CD4-positive, alpha-beta T cell (primary cell): ENCODE data around the gene RET. TPM values are rescaled to one million over a fixed set of nuclear protein-coding genes. Genes with fewer than 3 reads are reported as not detected.

Source experiments
- ATAC-seq: fragments of 200-7000 bp; cut with Tn5 transposase; one replicate; pipeline ENCODE4 v1.10.0; 2022; ENCODE audit warnings: mild to moderate bottlenecking; ENCODE audit not compliant: poor library complexity
- CTCF ChIA-PET: fragments of 350-600 bp; sonication (Branson Sonifier 250); formaldehyde crosslinking; loops from one replicate; lab custom pipeline; 2021; ENCODE audit warnings: antibody characterized with exemption, inconsistent platforms; lab: Charles Lee
- POLR2A ChIA-PET: fragments of 350-600 bp; sonication (Branson Sonifier 250); formaldehyde crosslinking; loops from one replicate; lab custom pipeline; 2021; ENCODE audit warnings: antibody characterized with exemption, inconsistent platforms; lab: Charles Lee
- DNase-seq, 14 experiments: peaks; one replicate each; pipeline ENCODE4 v3.0.0-alpha.2; 2013 to 2020; ENCODE audit warnings: mixed read lengths in 2 of 14
- H3K27ac ChIP-seq, 2 donors: one replicate each; pipeline versions ENCODE4 v1.5.1 to v1.7.0; 2013; ENCODE audit warnings: low read length in 2 of 2, low read depth in 1 of 2, mild to moderate bottlenecking in 1 of 2
- H3K27me3 ChIP-seq, 2 experiments: 1 replicate in 1 of 2; 2 replicates in 1 of 2; pipeline versions ENCODE4 v1.6.1 to v1.7.0; 2013; ENCODE audit warnings: low read length in 2 of 2, control low read depth in 1 of 2, mild to moderate bottlenecking in 1 of 2, moderate library complexity in 1 of 2; ENCODE audit not compliant: insufficient read depth in 2 of 2, control insufficient read depth in 1 of 2
- H3K36me3 ChIP-seq: one replicate; pipeline ENCODE4 v1.6.1; 2013; ENCODE audit warnings: low read length, control low read depth; ENCODE audit not compliant: insufficient read depth
- H3K4me1 ChIP-seq: one replicate; pipeline ENCODE4 v1.6.1; 2013; ENCODE audit warnings: low read length, control low read depth; ENCODE audit not compliant: insufficient read depth
- H3K4me3 ChIP-seq: one replicate; pipeline ENCODE4 v1.5.1; 2013; ENCODE audit warnings: mild to moderate bottlenecking, low read length, moderate library complexity
- H3K9me3 ChIP-seq, 2 experiments: 1 replicate in 1 of 2; 2 replicates in 1 of 2; pipeline versions ENCODE4 v1.6.1 to v1.7.0; 2013; ENCODE audit warnings: low read length in 2 of 2, mild to moderate bottlenecking in 2 of 2, control low read depth in 1 of 2, moderate library complexity in 1 of 2; ENCODE audit not compliant: control insufficient read depth in 1 of 2, insufficient read depth in 1 of 2
- H3K27ac Mint-ChIP-seq: one replicate; pipeline ENCODE4 v1.8.0; 2020; ENCODE audit warnings: mixed read lengths
- H3K27me3 Mint-ChIP-seq: one replicate; pipeline ENCODE4 v1.8.0; 2021; ENCODE audit warnings: mixed read lengths
- H3K36me3 Mint-ChIP-seq: one replicate; pipeline ENCODE4 v1.8.0; 2021; ENCODE audit warnings: low read depth, mixed read lengths
- H3K4me1 Mint-ChIP-seq: one replicate; pipeline ENCODE4 v1.8.0; 2021; ENCODE audit warnings: low read depth, mixed read lengths
- H3K4me3 Mint-ChIP-seq: one replicate; pipeline ENCODE4 v1.8.0; 2020; ENCODE audit warnings: mild to moderate bottlenecking, mixed read lengths
- H3K9me3 Mint-ChIP-seq: one replicate; pipeline ENCODE4 v1.8.0; 2020; ENCODE audit warnings: mixed read lengths
- CTCF ChIP-seq: fragments of 200-600 bp; IDR thresholded peaks from one replicate; pipeline ENCODE4 v1.8.0; 2022; ENCODE audit warnings: antibody characterized with exemption, mild to moderate bottlenecking
- intact Hi-C, 2 experiments: fragments of 100-400 bp; cut with DNase I in 1 of 2; cut with micrococcal nuclease in 1 of 2; formaldehyde crosslinking; loops; one replicate each; pipeline versions ENCODE4 v1.15.1 to v1.9.0; 2023 to 2025; cut with DNase I, micrococcal nuclease
- total RNA-seq, 174 experiments: library from RNA in 2 of 174; stranded (reverse) in 2 of 174; gene quantifications; one replicate each; pipeline ENCODE4 v1.2.3 and lab custom pipeline; 2021 to 2026

The RET gene
- total RNA-seq, 2 experiments from 2014 or later = not detected

- ATAC-seq = no peak
- ChIA-PET POLR2A (no interaction called here), CTCF (no interaction called here)
- DNase-seq = no peak
- intact Hi-C loops = no loop called here
- no peaks in the 10 kb centered on the region for H3K27me3 ChIP-seq
- H3K36me3 ChIP-seq = no peaks in the 10 kb centered on the region
- no peak for TF ChIP-seq CTCF
- H3K9me3 ChIP-seq = peaks cover 13 to 23% of the 10 kb centered on the region in 2 experiments
- Mint-ChIP-seq H3K36me3 (peaks cover 4% of the 10 kb centered on the region), H3K9me3 (peaks cover 6% of the 10 kb centered on the region), H3K27ac (no peak overlapping the region), H3K27me3 (peaks cover 5% of the 10 kb centered on the region), H3K4me3 (no peak overlapping the region), H3K4me1 (no peaks in the 10 kb centered on the region)
- H3K4me3 ChIP-seq = no peak overlapping the region
- no peak overlapping the region for H3K27ac ChIP-seq
- H3K4me1 ChIP-seq = no peaks in the 10 kb centered on the region
Measured at GRCh38 chr10:43029043-43029442, 47.8 kb upstream of the RET start.

GRCh38 chr10:43032613-43033012, 44.3 kb upstream of the RET start:
- Histone ChIP-seq H3K9me3 (peaks cover 13 to 15% of the 10 kb centered on the region in 2 experiments), H3K36me3 (no peaks in the 10 kb centered on the region), H3K27ac (no peak overlapping the region), H3K4me3 (no peak overlapping the region), H3K4me1 (no peaks in the 10 kb centered on the region), H3K27me3 (no peaks in the 10 kb centered on the region)
- no peak for TF ChIP-seq CTCF
- ATAC-seq = no peak
- peaks cover 9% of the 10 kb centered on the region for H3K9me3 Mint-ChIP-seq
- H3K27ac Mint-ChIP-seq = no peak overlapping the region
- intact Hi-C loops = no loop called here
- peaks cover 4% of the 10 kb centered on the region for H3K36me3 Mint-ChIP-seq
- H3K27me3 Mint-ChIP-seq = no peaks in the 10 kb centered on the region
- CTCF ChIA-PET = no interaction called here
- no peak overlapping the region for H3K4me3 Mint-ChIP-seq
- POLR2A ChIA-PET = no interaction called here
- DNase-seq = no peak
- H3K4me1 Mint-ChIP-seq = peaks cover 5% of the 10 kb centered on the region

- TF ChIP-seq CTCF = no peak
- ChIA-PET CTCF (no interaction called here), POLR2A (no interaction called here)
- peaks cover 8 to 13% of the 10 kb centered on the region in 2 experiments for H3K9me3 ChIP-seq
- no peak overlapping the region for H3K27ac Mint-ChIP-seq
- H3K36me3 ChIP-seq = no peaks in the 10 kb centered on the region
- ATAC-seq = no peak
- intact Hi-C loops = no loop called here
- no peaks in the 10 kb centered on the region for H3K27me3 ChIP-seq
- H3K9me3 Mint-ChIP-seq = peaks cover 5% of the 10 kb centered on the region
- no peaks in the 10 kb centered on the region for H3K4me1 ChIP-seq
- no peak overlapping the region for H3K4me3 ChIP-seq
- H3K27ac ChIP-seq = no peak overlapping the region
- H3K4me1 Mint-ChIP-seq = peaks cover 5% of the 10 kb centered on the region
- DNase-seq = no peak
- H3K36me3 Mint-ChIP-seq = no peaks in the 10 kb centered on the region
- H3K27me3 Mint-ChIP-seq = no peaks in the 10 kb centered on the region
- H3K4me3 Mint-ChIP-seq = no peak overlapping the region
Measured at GRCh38 chr10:43035800-43036199, 41.1 kb upstream of the RET start.
